Gastroesophageal sphincter (tissue), 3 donors: ENCODE measurements around the gene RAB36.

ENCODE experiments used
- CTCF ChIP-seq, 4 experiments: fragments of 200-600 bp in 2 of 4; fragments of 450-650 bp in 2 of 4; sonication (generic) in 1 of 4; IDR thresholded peaks; one replicate each; pipeline ENCODE4 v1.5.1; 2017 to 2019; ENCODE audit warnings: antibody characterized with exemption in 4 of 4, mild to moderate bottlenecking in 2 of 4, moderate library complexity in 2 of 4
- EP300 ChIP-seq: sonication (generic); formaldehyde crosslinking; IDR thresholded peaks from one replicate; pipeline ENCODE4 v1.6.1; 2017; ENCODE audit warnings: antibody characterized with exemption, mild to moderate bottlenecking
- POLR2A ChIP-seq, 2 donors: fragments of 450-650 bp; IDR thresholded peaks; one replicate each; pipeline ENCODE4 v1.6.1; 2017; ENCODE audit warnings: antibody characterized with exemption in 2 of 2, mild to moderate bottlenecking in 2 of 2, moderate library complexity in 1 of 2
- POLR2AphosphoS5 ChIP-seq: sonication (generic); formaldehyde crosslinking; IDR thresholded peaks from one replicate; pipeline ENCODE4 v1.6.1; 2017; ENCODE audit warnings: antibody characterized with exemption

- TF ChIP-seq CTCF (IDR thresholded peaks at IDR 0.05) = no peak
- TF ChIP-seq POLR2AphosphoS5 = no peak
- no peak for TF ChIP-seq POLR2A (IDR thresholded peaks at IDR 0.05)
- no peak for TF ChIP-seq EP300
Observed at GRCh38 chr22:23161029-23161428, 15.8 kb downstream of the RAB36 start.
